ENCODE measurements around the gene LURAP1L.

Gene LURAP1L

DNA sequence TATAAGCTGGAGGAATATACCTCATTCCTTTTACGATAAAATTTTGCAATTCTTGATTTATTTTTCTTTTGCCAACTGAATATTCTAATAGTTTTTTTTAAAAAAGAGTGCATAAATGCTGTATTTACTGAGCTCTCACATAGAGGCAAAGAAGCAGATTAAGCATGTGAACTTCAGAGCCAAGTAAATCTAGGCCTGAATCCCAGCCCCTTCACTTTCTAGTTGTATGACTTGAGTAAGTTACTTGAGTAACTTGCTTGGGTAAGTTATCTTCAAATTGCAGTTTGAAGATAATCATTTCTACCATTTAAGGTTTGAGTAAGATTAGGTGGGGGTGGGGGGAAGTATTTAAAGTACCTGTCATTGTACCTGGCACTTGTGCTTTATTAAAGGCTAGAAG is 21.8 kb downstream of the LURAP1L start:
- TF ChIP-seq, protein P1, sequence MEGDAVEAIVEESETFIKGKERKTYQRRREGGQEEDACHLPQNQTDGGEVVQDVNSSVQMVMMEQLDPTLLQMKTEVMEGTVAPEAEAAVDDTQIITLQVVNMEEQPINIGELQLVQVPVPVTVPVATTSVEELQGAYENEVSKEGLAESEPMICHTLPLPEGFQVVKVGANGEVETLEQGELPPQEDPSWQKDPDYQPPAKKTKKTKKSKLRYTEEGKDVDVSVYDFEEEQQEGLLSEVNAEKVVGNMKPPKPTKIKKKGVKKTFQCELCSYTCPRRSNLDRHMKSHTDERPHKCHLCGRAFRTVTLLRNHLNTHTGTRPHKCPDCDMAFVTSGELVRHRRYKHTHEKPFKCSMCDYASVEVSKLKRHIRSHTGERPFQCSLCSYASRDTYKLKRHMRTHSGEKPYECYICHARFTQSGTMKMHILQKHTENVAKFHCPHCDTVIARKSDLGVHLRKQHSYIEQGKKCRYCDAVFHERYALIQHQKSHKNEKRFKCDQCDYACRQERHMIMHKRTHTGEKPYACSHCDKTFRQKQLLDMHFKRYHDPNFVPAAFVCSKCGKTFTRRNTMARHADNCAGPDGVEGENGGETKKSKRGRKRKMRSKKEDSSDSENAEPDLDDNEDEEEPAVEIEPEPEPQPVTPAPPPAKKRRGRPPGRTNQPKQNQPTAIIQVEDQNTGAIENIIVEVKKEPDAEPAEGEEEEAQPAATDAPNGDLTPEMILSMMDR (IDR thresholded peaks at IDR 0.05; ENCODE audit: insufficient read depth, low read length, poor library complexity, severe bottlenecking) = no peak
- Histone ChIP-seq H3K4me3 (replicated peaks; ENCODE audit: low read depth, low read length) (no peak overlapping the region), H3K36me3 (ENCODE audit: control insufficient read depth, insufficient read depth, low read length) (no peaks in the 10 kb centered on the region), H3K27me3 (replicated peaks; ENCODE audit: control insufficient read depth, insufficient read depth, low read length) (no peaks in the 10 kb centered on the region)
- no peak for DNase-seq (ENCODE audit: extremely low read depth, insufficient read length)

DNA sequence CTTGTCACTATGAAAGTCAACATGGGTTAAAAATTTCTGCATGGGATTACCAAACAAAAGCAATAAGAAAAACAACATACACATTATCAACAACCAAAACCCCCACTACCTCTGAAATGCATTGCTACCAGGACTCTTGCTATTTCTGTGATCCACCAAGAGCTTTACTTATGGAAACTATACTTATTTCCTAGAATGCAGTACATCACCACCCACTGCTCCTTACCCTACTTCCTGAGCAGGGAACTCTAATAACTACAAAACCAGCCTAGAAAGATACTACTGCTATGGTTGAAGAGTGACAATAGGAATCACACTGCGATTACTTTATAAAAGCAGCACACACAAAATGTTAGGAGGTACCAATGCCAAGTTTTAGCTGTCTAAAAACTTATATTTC is 22.2 kb downstream of the LURAP1L start:
- TF ChIP-seq, protein P1 (IDR thresholded peaks at IDR 0.05; ENCODE audit: insufficient read depth, low read length, poor library complexity, severe bottlenecking) = no peak
- no peak for DNase-seq (ENCODE audit: extremely low read depth, insufficient read length)

DNA sequence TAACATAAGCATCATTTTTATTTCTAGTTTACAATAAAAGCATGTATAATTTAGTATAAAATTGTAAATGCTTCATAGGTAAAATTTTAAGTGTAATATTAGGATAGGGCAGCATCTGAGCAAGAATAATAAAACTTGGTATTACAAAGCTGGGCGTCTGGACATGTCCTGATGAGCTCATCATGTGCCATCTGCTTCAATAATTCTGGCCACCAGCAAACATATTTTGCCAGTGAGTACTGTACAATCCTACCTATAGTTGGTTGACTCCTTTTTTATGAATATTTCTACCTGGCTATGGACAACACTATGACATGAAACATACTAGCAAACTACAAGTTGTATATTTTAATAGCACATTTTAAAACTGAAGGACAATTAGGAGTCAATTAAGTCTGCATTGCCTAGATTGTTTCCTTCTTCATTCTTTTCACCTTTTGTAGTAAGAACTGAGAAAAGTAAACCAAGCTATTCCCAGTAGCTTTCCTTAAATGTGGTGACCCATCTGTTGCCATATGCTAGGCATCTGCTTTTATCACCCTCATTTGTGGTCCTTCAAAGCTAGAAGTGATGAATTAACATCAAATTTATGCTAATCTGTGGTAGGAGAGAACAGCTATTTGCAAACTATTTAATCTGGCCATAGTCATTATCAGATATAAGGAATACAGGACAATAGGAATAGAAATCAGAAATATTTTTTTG is 23.4 kb downstream of the LURAP1L start:
- no peak for DNase-seq (ENCODE audit: extremely low read depth, insufficient read length)
- Histone ChIP-seq H3K27me3 (replicated peaks; ENCODE audit: control insufficient read depth, insufficient read depth, low read length) (no peaks in the 10 kb centered on the region), H3K4me3 (replicated peaks; ENCODE audit: low read depth, low read length) (no peak overlapping the region), H3K36me3 (ENCODE audit: control insufficient read depth, insufficient read depth, low read length) (no peaks in the 10 kb centered on the region)
- TF ChIP-seq, protein P1 (IDR thresholded peaks at IDR 0.05; ENCODE audit: insufficient read depth, low read length, poor library complexity, severe bottlenecking) = no peak

More for the DNA sequence above, 22.2 kb downstream of the LURAP1L start:
- Histone ChIP-seq H3K4me3 (replicated peaks; ENCODE audit: low read depth, low read length) (no peak overlapping the region), H3K36me3 (ENCODE audit: control insufficient read depth, insufficient read depth, low read length) (no peaks in the 10 kb centered on the region), H3K27me3 (replicated peaks; ENCODE audit: control insufficient read depth, insufficient read depth, low read length) (no peaks in the 10 kb centered on the region)

DNA sequence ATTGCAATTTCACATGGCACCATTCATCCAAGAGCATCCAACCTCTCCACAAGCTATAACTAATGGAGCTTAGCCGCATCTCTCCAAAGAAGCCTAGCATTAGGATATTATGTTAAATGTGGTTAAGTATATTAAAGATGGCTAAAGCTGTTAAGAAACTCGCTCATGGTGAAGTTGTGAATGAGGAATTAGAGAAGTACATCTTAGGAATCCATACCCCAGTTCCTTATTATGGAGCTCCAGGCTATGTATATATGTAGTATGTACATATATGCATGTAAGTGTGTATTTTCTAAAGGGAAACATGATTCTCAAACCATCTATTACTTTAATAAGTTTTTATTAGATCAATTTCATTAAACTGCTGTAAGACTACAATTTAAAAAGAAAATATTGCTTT is 26.4 kb downstream of the LURAP1L start:
- DNase-seq (ENCODE audit: extremely low read depth, insufficient read length) = no peak

DNA sequence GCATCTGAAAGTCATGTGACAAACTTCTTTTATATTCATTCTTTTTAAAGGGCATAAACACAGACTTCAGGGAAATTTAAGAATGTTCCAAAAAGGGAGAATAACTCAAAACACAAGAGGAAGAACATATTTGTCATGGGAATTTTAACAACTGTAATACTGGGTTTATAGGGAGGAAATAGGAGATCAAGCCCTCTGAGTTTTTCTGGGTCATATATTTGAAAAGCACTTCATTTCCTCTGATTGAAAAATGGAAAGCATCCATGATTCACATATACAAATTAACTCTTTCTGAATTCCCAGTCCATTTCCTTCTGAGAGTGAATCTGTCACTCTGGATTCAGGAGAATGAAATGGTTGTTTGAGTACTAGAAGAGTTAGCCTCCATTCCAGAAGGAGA is 26.8 kb downstream of the LURAP1L start:
- no peak overlapping the region for H3K4me3 ChIP-seq (replicated peaks; ENCODE audit: low read depth, low read length)
- DNase-seq (ENCODE audit: extremely low read depth, insufficient read length) = no peak
- TF ChIP-seq, protein P1 (IDR thresholded peaks at IDR 0.05; ENCODE audit: insufficient read depth, low read length, poor library complexity, severe bottlenecking) = no peak
- H3K27me3 ChIP-seq (replicated peaks; ENCODE audit: control insufficient read depth, insufficient read depth, low read length) = no peaks in the 10 kb centered on the region
- no peaks in the 10 kb centered on the region for H3K36me3 ChIP-seq (ENCODE audit: control insufficient read depth, insufficient read depth, low read length)

More for the DNA sequence above, 26.4 kb downstream of the LURAP1L start:
- TF ChIP-seq, protein P1 (IDR thresholded peaks at IDR 0.05; ENCODE audit: insufficient read depth, low read length, poor library complexity, severe bottlenecking) = no peak
- no peaks in the 10 kb centered on the region for H3K27me3 ChIP-seq (replicated peaks; ENCODE audit: control insufficient read depth, insufficient read depth, low read length)
- no peaks in the 10 kb centered on the region for H3K36me3 ChIP-seq (ENCODE audit: control insufficient read depth, insufficient read depth, low read length)
- no peak overlapping the region for H3K4me3 ChIP-seq (replicated peaks; ENCODE audit: low read depth, low read length)

DNA sequence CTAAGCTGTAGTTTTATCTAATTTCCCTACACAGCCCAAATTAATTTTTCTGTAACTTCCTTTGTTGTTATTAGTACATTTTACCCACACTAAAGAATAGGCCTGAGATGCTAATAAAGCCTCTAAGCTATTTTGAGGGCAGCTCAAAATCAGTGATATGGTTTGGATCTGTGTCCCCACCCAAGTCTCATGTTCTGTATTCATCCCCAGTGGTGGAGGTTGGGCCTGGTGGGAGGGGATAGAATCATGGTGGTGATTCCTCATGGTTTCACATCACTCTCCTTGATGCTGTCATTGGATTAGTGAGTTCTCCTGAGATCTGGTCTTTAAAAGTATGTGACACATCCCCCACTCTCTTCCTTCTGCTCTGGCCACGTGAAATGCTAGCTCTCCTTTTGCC is 27.3 kb downstream of the LURAP1L start:
- DNase-seq (ENCODE audit: extremely low read depth, insufficient read length) = no peak
- Histone ChIP-seq H3K4me3 (replicated peaks; ENCODE audit: low read depth, low read length) (no peak overlapping the region), H3K36me3 (ENCODE audit: control insufficient read depth, insufficient read depth, low read length) (no peaks in the 10 kb centered on the region), H3K27me3 (replicated peaks; ENCODE audit: control insufficient read depth, insufficient read depth, low read length) (no peaks in the 10 kb centered on the region)
- TF ChIP-seq, protein P1 (IDR thresholded peaks at IDR 0.05; ENCODE audit: insufficient read depth, low read length, poor library complexity, severe bottlenecking) = no peak

Measured in GM06990 (cell line).